Large intestine (tissue), 3 donors: ENCODE results near the gene CEP57. TPM values are rescaled to one million over a fixed set of nuclear protein-coding genes. Genes with fewer than 3 reads are reported as not detected.
"Not testable (repeated sequence)": the region's sequence is repeated elsewhere in the genome, so short reads cannot be mapped to it uniquely, and the experiment has no call there.

Experiments used
- DNase-seq, 2 donors: peaks; one replicate each; pipeline versions ENCODE4 v3.0.0 to v3.0.0-alpha.2; 2013
- H3K27ac ChIP-seq: one replicate; pipeline ENCODE4 v1.5.1; 2013; ENCODE audit warnings: low read length
- H3K27me3 ChIP-seq: 2 replicates; pipeline ENCODE4 v1.6.1; 2013; ENCODE audit warnings: low read length; ENCODE audit not compliant: control insufficient read depth, insufficient read depth
- H3K36me3 ChIP-seq: 2 replicates; pipeline ENCODE4 v1.6.1; 2013; ENCODE audit warnings: low read length; ENCODE audit not compliant: control insufficient read depth, insufficient read depth
- H3K4me1 ChIP-seq: one replicate; pipeline ENCODE4 v1.6.1; 2013; ENCODE audit warnings: low read length; ENCODE audit not compliant: control insufficient read depth, insufficient read depth
- H3K4me3 ChIP-seq: one replicate; pipeline ENCODE4 v1.5.1; 2013; ENCODE audit warnings: low read length
- H3K9me3 ChIP-seq: one replicate; pipeline ENCODE4 v1.6.1; 2013; ENCODE audit warnings: mild to moderate bottlenecking, low read depth, low read length, moderate library complexity; ENCODE audit not compliant: control insufficient read depth
- WGBS: methylation state at CpG from one replicate; pipeline ENCODE4 v1.1.5; 2013; ENCODE audit warnings: low lambda C conversion rate; ENCODE audit not compliant: insufficient coverage; 5-methylcytosine and 5-hydroxymethylcytosine counted together
- polyA plus RNA-seq: library from polyadenylated mRNA; unstranded; fragments of 120-200 nt; gene quantifications from one replicate; pipeline ENCODE4 v1.2.1, GENCODE V29; 2013

The CEP57 gene
- polyA plus RNA-seq, 1 donor = 80.0 TPM

DNA sequence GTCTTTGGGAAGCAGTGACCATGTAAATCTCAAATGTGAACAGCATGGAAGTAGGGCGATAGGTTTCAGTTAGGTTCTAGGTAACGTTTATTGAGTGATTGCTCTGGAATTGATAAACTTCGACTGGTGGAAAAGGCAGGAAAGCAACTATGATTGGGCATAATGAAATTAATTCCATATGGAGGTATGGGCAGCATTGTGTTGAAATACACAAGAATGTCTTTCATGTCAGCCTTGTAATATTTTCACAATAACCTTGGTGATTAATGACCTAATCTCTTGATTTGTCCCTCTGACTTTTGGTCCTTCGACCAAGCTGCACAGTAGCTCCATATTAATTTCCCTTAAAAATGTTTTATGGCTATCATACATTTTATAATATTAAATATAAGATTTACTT lies 2.8 kb downstream of the CEP57 start:
- no peak for DNase-seq
- no peak overlapping the region for H3K4me3 ChIP-seq
- H3K4me1 ChIP-seq = peaks cover 17% of the 10 kb centered on the region
- H3K36me3 ChIP-seq = no peaks in the 10 kb centered on the region
- no peak overlapping the region for H3K27ac ChIP-seq
- H3K27me3 ChIP-seq = no peaks in the 10 kb centered on the region
- H3K9me3 ChIP-seq = no peaks in the 10 kb centered on the region
- no CpG with 5 or more reads among the region's 4 CpGs for WGBS

GRCh38 chr11:95794086-95794485 lies 3.8 kb downstream of the CEP57 start:
- Histone ChIP-seq H3K36me3 (no peaks in the 10 kb centered on the region), H3K4me1 (peaks cover 12% of the 10 kb centered on the region), H3K4me3 (no peak overlapping the region), H3K27ac (no peak overlapping the region), H3K9me3 (no peaks in the 10 kb centered on the region), H3K27me3 (no peaks in the 10 kb centered on the region)
- DNase-seq = no peak
- 84% methylated on average over 4 of the region's 5 CpGs for WGBS

DNA sequence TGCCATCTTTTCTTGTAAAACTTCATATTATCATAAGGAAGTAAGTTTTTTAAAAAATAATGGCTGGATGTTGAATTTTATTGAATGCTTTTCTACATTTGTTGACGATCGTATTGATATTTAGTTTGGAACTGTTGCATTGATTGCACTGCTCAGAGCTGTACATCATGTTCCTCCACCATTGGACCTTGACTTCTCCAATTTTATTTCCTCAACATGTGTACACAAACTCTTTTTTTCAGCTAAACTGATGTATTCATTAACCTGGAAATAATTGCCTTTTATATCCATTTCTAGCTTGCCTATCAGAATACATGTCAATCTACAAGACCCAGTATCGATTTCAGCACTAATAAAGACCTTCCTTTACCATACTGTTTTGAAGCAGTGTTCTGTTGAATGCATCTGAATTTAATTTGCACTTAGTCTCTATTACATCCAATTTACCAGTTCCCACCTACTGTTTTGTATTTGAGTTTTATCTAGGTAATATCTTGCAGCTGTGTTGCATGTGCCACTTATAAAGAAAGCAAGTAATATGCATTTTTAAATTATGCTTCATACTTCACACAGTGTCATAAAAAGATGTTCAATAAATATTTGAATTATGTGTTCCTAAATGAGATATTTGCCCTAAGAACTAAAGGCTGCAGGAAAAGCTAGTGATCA lies 5.5 kb downstream of the CEP57 start:
- Histone ChIP-seq H3K36me3 (peaks cover 14% of the 10 kb centered on the region), H3K4me1 (peaks cover 12% of the 10 kb centered on the region), H3K4me3 (no peak overlapping the region), H3K9me3 (no peaks in the 10 kb centered on the region), H3K27ac (no peak overlapping the region), H3K27me3 (no peaks in the 10 kb centered on the region)
- DNase-seq = peak in 1 of 2 donors; percentile 59
- WGBS = no CpG with 5 or more reads among the region's 3 CpGs

DNA sequence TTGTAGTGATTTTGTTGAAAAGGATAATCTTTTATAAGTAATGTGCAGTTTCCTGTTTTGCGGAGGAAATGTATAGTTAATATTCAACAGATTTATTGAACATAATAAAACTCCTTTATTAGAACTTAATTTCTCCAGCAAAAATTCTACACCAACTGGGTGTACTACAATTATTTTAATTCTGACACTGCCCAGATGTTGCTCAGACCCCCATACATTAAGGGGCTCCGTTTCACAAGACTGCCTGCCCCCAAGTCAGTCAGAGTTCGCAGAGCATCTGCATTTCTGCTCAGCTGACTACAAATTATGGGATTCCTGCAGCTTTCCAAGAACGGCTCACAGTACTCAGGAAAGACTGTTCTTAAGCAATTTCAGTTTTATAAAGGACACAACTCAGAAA lies 6.2 kb downstream of the CEP57 start:
- peaks cover 12% of the 10 kb centered on the region for H3K4me1 ChIP-seq
- 14% methylated on average over 1 of the region's 4 CpGs for WGBS
- peak in 1 of 2 donors; percentile 30 for DNase-seq

GRCh38 chr11:95799546-95799945 lies 9.2 kb downstream of the CEP57 start:
- WGBS = 80% methylated on average over 1 of the region's 1 CpG
- no peaks in the 10 kb centered on the region for H3K9me3 ChIP-seq
- H3K36me3 ChIP-seq = peaks cover 25% of the 10 kb centered on the region
- H3K27me3 ChIP-seq = no peaks in the 10 kb centered on the region
- peaks cover 4% of the 10 kb centered on the region for H3K4me1 ChIP-seq
- no peak for DNase-seq
- H3K4me3 ChIP-seq = no peak overlapping the region
- H3K27ac ChIP-seq = no peak overlapping the region

More for the DNA sequence above, 6.2 kb downstream of the CEP57 start:
- no peaks in the 10 kb centered on the region for H3K27me3 ChIP-seq
- H3K36me3 ChIP-seq = peaks cover 14% of the 10 kb centered on the region
- H3K9me3 ChIP-seq = no peaks in the 10 kb centered on the region
- peak overlapping the region; percentile 14 for H3K27ac ChIP-seq
- H3K4me3 ChIP-seq = no peak overlapping the region

GRCh38 chr11:95800438-95800837 lies 10.1 kb downstream of the CEP57 start:
- Histone ChIP-seq H3K9me3 (no peaks in the 10 kb centered on the region), H3K27me3 (no peaks in the 10 kb centered on the region), H3K36me3 (peaks cover 25% of the 10 kb centered on the region), H3K4me1 (peaks cover 4% of the 10 kb centered on the region), H3K27ac (no peak overlapping the region), H3K4me3 (no peak overlapping the region)
- DNase-seq = no peak
- 89% methylated on average over 3 of the region's 12 CpGs for WGBS

- no peak for DNase-seq
- peaks cover 37% of the 10 kb centered on the region for H3K36me3 ChIP-seq
- no peaks in the 10 kb centered on the region for H3K9me3 ChIP-seq
- no peaks in the 10 kb centered on the region for H3K27me3 ChIP-seq
- no peak overlapping the region for H3K27ac ChIP-seq
- no CpG with 5 or more reads among the region's 1 CpG for WGBS
- H3K4me3 ChIP-seq = no peak overlapping the region
- no peaks in the 10 kb centered on the region for H3K4me1 ChIP-seq
Measured at GRCh38 chr11:95802806-95803205, 12.5 kb downstream of the CEP57 start.

DNA sequence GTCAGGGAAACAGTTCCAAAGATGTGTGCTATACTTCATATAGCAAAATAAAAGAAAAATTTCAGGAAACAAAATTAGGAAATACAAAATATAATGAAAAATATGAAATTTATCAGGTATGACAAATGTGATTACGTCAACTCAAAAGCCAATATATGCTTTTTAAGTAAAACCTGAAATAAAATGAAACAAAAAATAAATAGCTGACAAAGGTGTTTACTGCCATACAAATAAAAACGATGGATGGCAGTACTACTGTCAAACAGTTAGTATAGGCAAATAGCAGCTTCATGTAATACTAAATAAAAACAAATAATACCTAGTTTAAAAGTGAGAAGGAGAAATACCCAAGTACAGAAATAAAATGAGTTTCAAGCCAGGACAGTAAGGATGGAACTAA lies 13.7 kb downstream of the CEP57 start:
- no peak for DNase-seq
- Histone ChIP-seq H3K36me3 (peaks cover 37% of the 10 kb centered on the region), H3K27ac (no peak overlapping the region), H3K9me3 (no peaks in the 10 kb centered on the region), H3K4me3 (no peak overlapping the region), H3K4me1 (no peaks in the 10 kb centered on the region), H3K27me3 (no peaks in the 10 kb centered on the region)
- 100% methylated on average over 2 of the region's 2 CpGs for WGBS

DNA sequence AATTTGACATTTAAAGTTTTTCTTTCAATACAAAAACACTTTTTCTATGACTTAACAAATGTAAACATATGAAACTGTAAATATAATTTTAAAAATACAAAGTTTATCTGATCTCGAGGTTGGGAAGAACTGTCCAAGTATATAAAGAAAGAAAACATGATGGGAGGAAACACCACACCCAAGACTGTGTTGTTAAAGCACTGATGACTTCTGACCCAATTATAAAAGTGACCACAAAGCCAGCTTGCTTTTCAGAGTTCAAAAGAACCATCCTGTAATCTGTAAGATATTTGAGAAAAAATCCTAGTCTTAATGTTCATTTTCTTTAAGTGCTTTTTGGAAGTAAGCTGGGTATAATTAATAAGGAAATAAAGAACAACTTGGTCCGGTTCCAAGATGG lies 15.6 kb downstream of the CEP57 start:
- no peak overlapping the region for H3K27ac ChIP-seq
- peaks cover 23% of the 10 kb centered on the region for H3K36me3 ChIP-seq
- no peak for DNase-seq
- no peaks in the 10 kb centered on the region for H3K9me3 ChIP-seq
- no peaks in the 10 kb centered on the region for H3K4me1 ChIP-seq
- 92% methylated on average over 2 of the region's 2 CpGs for WGBS
- H3K4me3 ChIP-seq = no peak overlapping the region
- no peaks in the 10 kb centered on the region for H3K27me3 ChIP-seq

- DNase-seq, H3K4me3 ChIP-seq, H3K27me3 ChIP-seq, H3K4me1 ChIP-seq, H3K27ac ChIP-seq, H3K9me3 ChIP-seq: not testable (repeated sequence)
- H3K36me3 ChIP-seq = peaks cover 23% of the 10 kb centered on the region
- no CpG with 5 or more reads among the region's 6 CpGs for WGBS
Measured at GRCh38 chr11:95806464-95806863, 16.2 kb downstream of the CEP57 start.

- peaks cover 17% of the 10 kb centered on the region for H3K36me3 ChIP-seq
- not testable (repeated sequence) for DNase-seq, H3K4me3 ChIP-seq, H3K27me3 ChIP-seq, H3K9me3 ChIP-seq, H3K4me1 ChIP-seq, H3K27ac ChIP-seq
- WGBS = no CpG with 5 or more reads among the region's 4 CpGs
Measured at GRCh38 chr11:95811052-95811451, 20.8 kb downstream of the CEP57 start.
